Measurements from ENCODE around the gene USP21. TPM values are rescaled to one million over a fixed set of nuclear protein-coding genes. Genes with fewer than 3 reads are reported as not detected.

Gene USP21
- total RNA-seq, 2 donors from 2014 or later, result 12.9 to 20.8 TPM

DNA sequence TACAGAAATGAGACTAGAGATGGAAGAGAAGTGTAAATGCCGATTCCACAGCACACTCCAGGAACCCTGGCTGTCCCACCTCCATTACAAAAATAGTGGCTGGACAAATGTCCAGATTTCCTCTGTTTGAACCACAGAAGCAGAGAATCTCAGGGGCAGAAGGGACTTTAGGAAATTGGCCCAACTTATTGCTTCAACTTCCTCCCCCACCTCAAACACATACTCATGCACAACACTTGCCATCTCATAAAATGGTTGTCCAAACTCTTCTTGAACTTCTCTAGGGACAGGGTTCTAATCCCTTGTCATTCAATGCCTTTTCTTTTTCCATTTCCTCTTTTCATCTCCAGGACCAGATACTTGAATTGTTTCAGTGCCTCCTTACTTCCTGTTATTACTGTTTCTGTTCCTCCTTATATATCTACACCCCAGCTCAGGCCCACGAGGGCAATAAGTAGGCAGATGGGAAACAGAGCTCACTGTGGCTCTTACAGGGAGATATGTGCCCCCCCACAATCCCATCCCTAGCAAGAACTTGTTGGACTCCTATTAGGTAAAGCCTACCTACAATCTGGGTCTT is 26.5 kb downstream of the USP21 start:
- intact Hi-C loops (cut with DNase I), result no loop called here
- DNase-seq (ENCODE audit: low spot score), result peak; percentile 15

DNA sequence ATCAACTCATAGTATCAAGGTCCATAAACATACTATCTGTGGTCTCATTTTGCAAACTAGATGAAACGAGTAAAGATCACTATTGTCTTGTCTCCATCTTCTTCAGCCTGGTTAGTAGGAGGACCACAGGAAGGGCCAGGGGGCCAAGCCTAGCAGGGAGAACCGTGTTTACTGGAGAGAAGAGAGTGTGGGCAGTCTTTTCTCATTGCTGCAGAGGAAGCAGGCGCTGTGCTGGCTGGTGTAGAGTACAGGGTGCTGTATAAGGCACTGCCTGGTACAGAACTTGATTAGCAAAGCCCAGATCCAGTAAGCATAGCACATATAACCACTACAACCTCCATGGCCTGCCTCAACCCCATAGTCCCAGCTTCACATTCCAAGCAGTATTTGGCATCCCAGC is 28.0 kb downstream of the USP21 start:
- peak; percentile 50 for DNase-seq (ENCODE audit: low spot score)
- intact Hi-C loops (cut with DNase I), result no loop called here

DNA sequence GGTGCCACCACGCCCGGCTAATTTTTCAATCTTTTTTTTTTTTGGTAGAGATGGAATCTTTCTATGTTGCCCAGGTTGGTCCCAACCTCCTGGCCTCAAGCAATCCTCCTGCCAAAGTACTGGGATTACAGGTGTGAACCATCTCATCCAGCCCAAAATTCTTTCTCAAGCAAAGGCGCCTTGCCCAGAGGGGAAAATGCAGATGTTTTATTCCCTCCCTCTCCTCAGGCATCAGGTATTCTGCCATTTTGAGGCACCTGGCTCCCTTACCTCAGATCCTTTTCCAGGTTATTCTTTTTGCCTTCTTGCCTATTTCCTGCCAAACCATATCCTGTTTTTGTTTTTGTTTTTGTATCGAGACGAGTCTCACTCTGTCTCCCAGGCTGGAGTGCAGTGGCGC is 29.1 kb downstream of the USP21 start:
- intact Hi-C loops (cut with DNase I), result no loop called here
- DNase-seq (ENCODE audit: low spot score), result no peak

DNA sequence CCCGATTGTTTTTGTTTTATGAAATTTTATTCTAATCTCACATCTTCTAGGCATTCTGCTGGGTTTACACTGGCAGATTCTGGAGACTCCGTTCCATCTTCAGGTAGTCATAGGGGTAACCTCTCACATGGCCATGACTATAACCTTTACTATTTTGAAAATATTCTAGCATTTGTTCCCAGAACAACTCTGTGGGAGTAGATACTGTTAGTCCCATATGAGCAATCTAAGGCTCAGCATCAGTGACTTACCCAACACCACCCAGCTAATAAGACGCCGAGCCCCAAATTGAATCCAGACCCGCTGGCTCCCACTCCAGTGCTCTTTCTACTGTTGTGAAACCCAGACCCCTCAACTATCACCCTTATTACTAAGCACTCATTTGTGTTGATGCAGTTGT is 29.7 kb downstream of the USP21 start:
- intact Hi-C loops (cut with DNase I), result no loop called here
- peak; percentile 52 for DNase-seq (ENCODE audit: low spot score)

DNA sequence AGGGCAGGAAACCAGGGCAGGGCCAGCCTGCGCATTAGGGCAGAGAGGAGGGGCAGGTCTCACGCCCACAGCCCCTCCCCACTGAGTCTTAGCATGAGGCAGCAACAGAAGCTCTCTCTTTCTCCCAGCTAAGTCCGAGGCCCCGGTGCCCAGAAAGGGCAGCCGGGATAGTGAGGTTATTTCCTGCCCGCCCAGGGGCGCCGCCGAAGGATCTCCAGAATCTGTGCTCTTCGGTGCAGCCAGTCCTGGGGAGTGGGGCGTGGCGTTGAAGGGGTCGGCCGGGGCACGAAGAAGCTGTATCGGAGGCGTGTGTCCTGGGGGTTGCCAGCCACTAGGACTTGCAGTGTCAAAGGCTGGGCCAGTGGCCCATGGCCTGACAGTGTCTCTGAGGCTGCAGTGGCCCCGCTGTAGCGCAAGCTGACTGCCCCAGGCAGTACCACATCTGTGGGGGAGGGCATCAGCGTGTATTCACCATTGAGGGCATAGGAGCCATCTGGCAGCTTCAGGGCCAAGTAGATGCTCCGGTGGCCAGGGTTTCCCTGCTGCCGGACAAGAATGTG is 31.7 kb downstream of the USP21 start:
- DNase-seq (ENCODE audit: low spot score), result peak; percentile 73
- intact Hi-C loops (cut with DNase I), result loop anchor here (5.0 to 10.0 kb wide), 2 partner anchors 194 to 776 kb away; no protein-coding TSS in a partner anchor

DNA sequence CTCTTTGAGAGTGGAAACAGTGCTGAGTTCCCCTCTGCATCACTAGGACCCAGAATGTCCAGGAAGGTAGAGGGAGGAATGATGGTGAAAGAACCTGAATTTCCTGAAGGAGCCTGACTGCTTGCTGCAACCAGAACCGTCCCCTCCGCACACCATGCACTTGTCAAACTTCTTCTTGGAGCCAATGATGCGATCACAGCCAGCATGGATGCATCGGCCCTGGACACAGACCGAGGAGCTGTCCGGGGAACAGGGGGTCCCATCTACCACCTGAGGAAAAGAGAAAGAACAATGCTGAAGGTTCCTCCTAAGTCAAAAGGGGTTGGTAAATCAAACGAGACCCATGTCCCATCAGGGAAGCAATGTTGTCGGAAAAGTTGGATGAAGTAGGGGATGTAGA is 32.7 kb downstream of the USP21 start:
- intact Hi-C loops (cut with DNase I), result loop anchor here (5.0 to 10.0 kb wide), 2 partner anchors 193 to 775 kb away; no protein-coding TSS in a partner anchor
- peak; percentile 59 for DNase-seq (ENCODE audit: low spot score)

DNA sequence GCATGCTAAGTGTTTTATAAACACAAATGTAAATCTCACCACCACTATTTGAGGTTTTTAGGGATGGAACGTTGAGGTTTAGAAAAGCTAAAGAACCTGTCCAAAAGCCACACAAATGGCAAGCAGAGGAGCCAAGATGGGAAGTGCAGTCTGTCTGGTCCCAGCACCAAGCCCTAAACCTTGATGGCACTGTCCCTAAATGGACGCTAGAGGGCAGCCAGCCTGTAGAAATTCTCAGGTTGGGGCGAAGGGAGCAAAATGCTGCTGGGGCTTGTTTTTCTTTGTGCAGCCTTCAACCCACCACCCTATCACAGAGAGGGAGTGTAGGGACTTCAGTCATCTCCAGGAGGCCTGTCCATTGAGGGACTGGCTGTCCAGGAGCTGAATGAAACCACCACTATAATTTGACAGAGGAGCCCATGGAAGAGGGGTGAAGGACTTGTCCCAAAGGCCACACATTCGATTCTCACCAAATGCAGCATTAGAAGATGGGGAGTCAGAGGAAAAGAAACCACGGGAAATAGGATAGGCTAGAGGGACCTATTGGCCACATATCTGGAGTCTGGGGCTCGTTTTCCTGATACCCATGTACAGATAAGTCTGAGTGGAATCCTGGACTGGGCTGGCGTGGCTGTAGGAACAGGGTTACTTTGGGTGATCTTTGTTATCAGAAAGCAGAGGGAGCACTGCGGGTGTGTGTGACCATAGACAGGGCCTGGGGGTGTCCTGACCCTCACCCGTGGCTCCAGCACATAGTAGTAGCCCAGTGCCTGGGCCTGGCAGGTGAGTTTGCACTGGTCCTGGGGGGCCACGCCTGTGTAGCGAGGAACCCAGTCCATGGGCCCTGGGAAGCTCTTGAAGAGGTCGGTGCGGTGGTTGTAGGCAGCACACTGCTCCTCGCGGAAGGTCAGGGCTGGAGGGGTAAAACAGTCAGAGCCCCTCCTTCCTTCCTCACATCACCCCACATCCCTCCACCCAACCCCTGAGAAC is 33.5 kb downstream of the USP21 start:
- peak; percentile 84 for DNase-seq (ENCODE audit: low spot score)
- intact Hi-C loops (cut with DNase I), result loop anchor here (5.0 to 10.0 kb wide), 2 partner anchors 192 to 775 kb away; no protein-coding TSS in a partner anchor

DNA sequence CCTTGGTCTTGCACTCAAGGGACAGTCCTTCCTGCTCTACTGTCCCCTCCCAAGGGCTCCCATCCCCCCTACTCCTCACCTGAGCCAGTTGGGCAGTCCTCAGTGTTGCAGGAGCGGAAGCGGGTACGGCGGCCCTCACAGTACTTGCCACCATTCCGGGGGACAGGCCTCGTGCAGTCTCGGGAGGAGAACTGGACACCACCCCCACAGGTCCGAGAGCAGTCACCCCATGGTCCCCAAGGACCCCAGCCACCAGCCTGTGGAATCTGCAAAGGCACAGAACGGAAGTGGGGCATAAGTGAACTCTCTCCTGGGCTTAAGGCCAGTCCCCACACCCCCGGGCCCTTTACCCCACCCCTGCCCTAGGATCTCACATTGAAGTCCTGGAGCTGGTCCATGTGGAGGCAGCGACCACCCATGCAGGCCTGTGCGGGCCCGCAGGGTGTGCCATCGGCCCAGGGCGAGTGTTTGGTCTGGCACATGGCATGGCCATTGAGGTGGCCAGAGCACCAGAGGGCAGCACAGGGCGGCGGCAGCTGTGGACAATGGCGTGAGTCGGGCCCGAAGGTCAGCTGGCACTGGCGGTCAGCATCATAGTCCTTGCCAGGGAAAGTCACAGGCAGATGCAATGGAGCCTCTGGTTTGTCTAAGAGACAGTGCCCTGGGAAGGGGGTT is 34.4 kb downstream of the USP21 start:
- intact Hi-C loops (cut with DNase I), result loop anchor here (5.0 to 10.0 kb wide), 2 partner anchors 191 to 774 kb away; no protein-coding TSS in a partner anchor
- DNase-seq (ENCODE audit: low spot score), result peak; percentile 84

DNA sequence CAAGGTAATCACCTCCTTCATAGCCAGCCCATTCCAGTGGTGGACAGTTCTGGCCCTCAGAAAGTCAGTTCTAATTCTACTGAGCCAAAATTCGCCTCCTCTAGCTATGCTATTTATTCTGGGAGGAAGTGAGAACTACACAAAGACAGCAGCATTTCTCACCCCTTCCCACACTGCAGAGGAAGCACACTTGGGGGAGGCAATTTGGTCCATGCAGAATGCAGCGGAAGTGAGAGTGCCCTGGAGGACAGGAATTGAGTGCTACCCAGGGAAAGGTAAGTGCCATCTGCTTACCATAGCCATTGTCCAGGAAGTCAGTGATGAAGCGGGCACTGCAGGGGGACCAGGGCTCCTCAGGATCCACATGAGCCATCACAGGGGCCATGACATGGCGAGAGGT is 35.9 kb downstream of the USP21 start:
- peak; percentile 15 for DNase-seq (ENCODE audit: low spot score)
- intact Hi-C loops (cut with DNase I), result loop anchor here in 1 of 2 donors (10.0 kb wide), 1 partner anchor 190 kb away; no protein-coding TSS in a partner anchor

DNA sequence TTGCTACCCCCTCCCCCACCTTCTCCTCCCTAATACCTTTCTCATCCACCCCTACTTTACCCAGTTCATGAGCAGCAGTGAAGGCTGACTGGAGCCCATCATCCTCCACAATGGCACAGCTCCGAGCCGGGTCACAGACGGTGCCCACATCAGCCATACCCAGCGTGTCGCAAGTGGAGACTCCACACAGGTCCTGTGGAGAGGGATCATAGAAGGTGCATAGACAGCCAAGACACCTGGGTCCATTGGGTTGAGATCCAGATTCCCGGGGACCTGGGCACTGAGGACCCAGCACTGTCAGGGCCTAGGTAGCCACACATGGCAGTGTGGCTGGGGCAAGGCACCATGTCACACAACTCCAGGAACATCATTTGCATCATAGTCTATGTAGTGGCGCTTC is 36.8 kb downstream of the USP21 start:
- intact Hi-C loops (cut with DNase I), result loop anchor here in 1 of 2 donors (10.0 kb wide), 1 partner anchor 189 kb away; no protein-coding TSS in a partner anchor
- peak; percentile 64 for DNase-seq (ENCODE audit: low spot score)

DNA sequence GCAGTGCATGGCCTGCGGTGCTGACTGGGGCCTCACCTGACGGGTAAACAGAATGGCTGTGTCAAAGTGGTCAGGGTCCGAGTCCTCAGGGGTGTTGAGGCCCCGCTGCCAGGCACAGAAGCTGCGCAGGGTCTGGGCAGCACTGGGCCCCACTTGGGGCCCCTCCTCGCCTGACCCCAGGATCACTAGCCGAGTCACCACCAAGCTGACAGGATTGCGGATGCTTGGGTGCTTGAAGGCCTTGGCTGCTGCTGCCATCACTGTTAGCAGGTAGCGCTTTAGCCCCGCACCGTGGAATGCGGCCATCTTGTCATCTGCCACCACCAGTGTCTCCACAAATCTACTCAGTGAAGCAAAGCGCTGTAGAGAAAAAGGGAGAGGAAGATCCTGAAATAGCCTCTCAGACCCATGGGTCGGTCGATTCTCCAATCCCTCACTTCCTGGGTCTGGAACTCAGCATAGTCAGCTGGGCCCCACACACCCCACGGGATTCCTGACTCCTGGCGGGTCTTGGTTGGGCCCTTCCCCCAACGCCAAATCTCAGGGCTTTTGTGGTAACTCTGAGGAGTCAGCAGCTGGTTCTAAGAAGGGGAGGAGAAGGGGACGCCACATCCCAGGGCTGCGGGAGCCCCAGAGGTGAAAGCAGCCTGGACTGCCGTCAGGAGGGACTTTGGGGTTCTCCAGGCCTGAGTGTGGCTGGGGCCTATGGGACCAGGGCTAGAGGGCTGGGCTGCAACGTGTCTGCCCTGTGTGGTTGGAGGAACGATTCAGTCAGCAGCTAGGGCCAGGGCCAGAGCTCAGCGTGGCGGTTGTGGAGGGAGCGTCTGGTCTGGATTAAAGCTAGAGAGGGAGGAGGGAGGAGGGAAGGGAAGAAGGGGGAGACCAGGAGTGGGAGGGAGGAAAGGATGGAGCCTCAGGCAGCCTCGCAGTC is 37.5 kb downstream of the USP21 start:
- peak; percentile 91 for DNase-seq (ENCODE audit: low spot score)
- intact Hi-C loops (cut with DNase I), result loop anchor here in 1 of 2 donors (10.0 kb wide), 1 partner anchor 188 kb away; no protein-coding TSS in a partner anchor

DNA sequence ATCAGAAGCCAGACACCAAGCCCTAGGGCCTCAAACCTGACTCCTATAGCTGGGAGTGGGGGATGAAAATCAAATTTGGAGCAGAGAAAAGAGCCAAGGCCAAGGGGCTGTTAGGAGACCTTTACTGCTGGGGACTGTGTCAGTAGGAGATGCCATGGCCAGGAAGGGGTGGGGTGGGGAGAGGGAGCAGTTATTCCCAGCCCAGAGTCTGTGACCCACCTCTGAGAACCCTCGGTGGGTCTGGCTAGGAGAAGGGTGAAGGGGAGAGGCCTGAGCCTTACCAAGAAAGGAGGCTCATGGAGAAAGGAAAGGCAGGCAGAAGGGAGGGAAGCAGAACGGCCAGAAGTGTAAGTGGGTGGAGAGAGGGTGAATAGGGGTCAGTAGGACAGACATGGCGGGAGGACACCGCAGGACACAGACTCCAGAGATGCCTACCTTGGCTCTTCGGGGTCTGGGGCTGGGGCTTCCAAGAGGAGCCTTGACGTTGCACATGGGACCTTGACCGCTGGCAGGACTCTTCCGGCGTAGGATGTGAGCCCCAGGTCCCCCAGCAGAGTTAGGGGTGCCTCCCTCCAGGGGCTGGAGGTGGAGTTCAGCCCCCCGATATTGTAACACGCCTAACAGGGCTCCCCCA is 38.4 kb downstream of the USP21 start:
- peak; percentile 76 for DNase-seq (ENCODE audit: low spot score)

DNA sequence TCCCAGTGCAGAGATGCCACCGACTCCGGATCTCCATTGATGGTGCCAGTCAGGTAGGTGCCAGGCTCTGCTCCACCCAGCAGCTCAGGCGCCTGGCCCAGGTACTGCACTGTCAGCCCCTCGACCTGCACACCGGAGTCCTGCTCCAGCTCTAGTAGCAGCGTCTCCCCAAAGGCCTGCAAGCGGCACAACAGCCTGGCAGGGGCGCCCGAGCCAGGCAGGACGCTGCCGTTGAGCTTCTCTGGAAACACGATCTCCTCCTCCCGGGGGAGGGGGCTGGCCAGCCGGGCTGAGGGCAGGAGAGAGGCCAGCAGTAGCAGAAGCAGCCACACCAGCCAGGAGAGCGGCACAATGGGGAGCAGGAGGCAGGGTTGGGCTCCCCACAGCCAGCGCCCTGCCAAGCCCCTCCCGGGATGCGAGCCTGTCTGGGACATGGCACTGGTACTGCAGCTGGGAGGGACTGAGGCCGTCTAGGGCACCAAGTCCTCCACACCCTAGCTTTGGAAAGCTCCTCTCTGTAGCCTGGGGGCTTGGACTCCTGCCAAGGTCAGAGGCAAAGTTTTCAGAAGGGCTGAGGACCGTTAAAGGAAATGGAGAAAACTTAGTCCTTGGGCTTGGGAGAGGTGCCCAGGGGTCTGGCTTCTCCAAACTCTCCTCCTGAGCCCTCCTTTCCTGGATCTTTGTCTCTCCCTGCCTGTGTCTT is 39.0 kb downstream of the USP21 start:
- intact Hi-C loops (cut with DNase I), result loop anchor here in 1 of 2 donors (10.0 kb wide), 1 partner anchor 186 kb away; no protein-coding TSS in a partner anchor

More for the DNA sequence above, 38.4 kb downstream of the USP21 start:
- intact Hi-C loops (cut with DNase I), result loop anchor here in 1 of 2 donors (10.0 kb wide), 1 partner anchor 187 kb away; no protein-coding TSS in a partner anchor

DNA sequence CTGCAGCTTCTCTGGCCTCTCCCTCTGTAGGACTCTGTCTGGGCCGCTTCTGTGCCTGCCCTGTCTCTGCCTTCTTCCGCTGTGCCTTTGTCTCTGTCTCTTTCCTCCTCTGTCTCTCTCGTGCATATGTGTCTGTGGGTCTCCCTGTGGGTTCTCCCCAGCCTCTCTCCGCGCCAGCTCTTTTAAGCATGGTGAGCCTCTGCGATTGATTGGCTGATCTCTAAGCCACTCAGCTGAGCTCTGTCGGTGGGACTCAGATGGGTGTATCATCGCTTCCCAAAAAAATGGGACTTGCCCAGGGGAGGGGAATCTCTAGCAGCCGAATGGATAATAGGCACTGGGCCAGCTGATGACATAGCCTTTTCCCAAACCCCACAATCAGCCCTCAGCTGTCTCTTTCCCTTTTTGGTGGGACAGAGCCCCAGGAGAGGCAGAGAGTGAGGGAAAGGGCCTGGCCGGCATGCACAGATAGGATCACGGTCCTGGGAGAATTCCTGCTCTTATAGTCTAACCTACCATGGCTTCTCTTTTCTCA is 39.7 kb downstream of the USP21 start, which contains the start of gene ADAMTS4:
Gene ADAMTS4, minus strand, starts transcription at position 158 of the 535 bp plus-strand sequence. CDS start 427 bp downstream, outside the sequence.
- intact Hi-C loops (cut with DNase I), result loop anchor here in 1 of 2 donors (10.0 kb wide), 1 partner anchor 186 kb away; no protein-coding TSS in a partner anchor
- DNase-seq (ENCODE audit: low spot score), result peak; percentile 93

More for the DNA sequence above, 39.0 kb downstream of the USP21 start:
- peak; percentile 86 for DNase-seq (ENCODE audit: low spot score)

DNA sequence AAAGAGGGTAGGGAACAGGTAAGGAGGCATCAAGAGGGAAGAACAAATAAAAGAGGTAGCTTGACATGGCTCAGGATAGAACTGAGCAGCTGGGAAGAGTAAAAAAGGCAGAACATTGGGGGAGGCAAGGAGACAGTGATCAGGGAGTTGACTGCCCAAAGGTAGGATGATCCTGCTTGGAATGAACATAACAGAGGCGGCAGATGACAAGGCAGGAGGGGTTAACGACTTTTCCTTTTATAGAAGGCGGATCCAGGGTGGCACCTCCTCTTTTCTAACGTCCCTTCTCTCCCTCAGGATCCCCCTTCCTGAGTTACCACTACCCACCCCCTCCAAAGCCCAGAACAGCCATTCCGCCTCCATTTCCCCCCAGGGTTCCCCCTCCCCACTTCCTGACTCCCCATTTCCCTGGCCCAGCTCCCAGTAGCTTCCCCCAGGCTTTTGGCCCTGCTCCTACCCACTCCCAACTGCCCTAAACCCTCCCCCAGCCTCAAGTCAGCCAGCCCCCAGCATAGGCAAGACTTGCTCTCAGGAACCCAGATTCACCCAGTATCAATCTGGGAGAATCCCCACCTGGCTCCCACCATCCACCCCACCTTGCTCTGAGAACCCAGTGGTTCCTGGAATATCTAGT is 40.3 kb downstream of the USP21 start:
- DNase-seq (ENCODE audit: low spot score), result peak; percentile 67

More for the DNA sequence above, 40.3 kb downstream of the USP21 start:
- intact Hi-C loops (cut with DNase I), result loop anchor here in 1 of 2 donors (10.0 kb wide), 1 partner anchor 185 kb away; no protein-coding TSS in a partner anchor
